CD4-positive, alpha-beta T cell treated with Interleukin-10 for 1 hour (primary cell): Measurements from ENCODE around the gene CDH4.

ENCODE experiments used
- DNase-seq: peaks from one replicate; pipeline ENCODE4 v3.0.0-alpha.2; 2020

The CDH4 gene

GRCh38 chr20:61596687-61597330, 344.7 kb downstream of the CDH4 start:
- no peak for DNase-seq

DNA sequence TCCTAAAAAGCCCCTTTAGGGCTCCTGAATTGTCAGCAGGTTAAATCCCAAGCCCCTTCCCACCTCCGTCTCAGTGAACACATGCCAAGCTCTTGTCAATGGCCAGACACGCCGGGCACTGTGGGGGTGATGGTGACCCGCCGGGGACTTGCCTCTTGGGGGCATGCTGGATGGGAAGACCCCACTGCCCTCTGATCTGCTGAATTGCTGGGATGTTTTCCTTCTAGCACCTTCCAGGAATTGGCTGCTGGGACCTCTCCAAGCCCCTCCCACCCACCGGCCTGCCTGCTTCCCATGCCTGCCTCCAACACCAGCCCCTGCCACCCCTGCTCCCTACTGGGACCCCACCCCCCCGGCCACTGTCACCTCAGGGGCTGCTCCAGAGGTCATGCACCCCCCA, 345.9 kb downstream of the CDH4 start:
- DNase-seq = no peak

DNA sequence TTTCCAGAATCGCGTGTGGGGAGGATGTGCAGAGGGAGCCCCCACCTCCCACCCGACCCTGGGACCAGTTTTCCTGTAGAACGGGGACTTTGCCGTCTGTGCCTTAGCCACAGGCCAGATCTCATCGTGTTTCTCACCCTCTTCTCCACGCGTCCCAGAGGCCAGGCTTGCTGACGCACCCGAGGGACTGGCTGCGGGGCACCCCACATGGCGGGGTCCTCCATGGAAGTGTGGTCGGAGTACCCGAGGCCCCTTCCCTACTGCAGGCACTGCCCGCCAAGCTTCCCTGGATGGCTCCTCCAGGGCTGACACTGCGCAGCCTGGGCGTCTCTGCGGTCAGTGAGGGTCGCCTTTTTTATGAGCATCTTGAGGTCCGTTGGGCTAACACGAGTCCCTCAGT, 346.5 kb downstream of the CDH4 start:
- no peak for DNase-seq

DNA sequence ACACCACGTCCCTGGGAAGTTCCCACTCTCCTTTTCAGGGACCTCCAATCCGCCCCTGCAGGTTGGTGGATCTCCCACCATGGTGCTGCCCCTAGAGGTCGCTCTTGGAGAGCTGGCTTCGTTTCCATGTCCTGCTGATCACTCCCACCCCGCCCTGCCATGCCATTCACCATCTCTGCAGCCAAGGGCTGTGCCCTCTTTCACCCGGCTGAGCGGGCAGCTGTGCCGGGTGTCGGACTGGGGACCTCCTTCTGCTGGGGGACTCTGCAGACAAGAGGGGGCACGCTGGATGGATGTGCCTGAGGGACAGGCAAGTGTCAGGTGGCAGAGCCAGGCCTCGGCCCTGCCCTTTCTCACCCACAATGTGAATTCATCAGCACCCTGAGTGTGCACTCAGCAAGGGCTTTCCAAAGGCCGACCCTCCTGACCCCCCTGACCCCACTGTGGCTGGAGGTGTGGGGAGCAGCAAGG, 347.0 kb downstream of the CDH4 start:
- no peak for DNase-seq

- no peak for DNase-seq
These were observed 347.5 kb downstream of the CDH4 start for GRCh38 chr20:61599541-61599992.

DNA sequence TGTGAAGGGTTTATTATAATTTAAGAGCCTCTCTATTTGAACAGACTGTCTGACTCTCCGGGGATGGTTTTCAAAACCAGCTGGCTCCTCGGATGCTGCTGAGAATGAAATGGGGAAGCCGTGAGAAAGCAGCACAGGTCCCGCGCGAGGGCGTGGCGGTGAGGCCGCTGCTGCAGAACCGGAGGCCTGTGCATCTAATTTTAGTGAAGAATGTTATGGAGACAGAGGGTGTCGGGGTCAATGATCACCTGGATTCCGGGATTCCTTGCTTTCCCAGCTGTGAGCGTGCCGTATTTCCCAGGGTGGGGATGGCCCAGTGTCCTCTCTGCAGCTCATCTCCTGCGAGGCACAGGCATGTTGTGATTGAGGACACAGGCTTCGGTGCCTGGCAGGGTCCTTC, 348.0 kb downstream of the CDH4 start:
- no peak for DNase-seq

DNA sequence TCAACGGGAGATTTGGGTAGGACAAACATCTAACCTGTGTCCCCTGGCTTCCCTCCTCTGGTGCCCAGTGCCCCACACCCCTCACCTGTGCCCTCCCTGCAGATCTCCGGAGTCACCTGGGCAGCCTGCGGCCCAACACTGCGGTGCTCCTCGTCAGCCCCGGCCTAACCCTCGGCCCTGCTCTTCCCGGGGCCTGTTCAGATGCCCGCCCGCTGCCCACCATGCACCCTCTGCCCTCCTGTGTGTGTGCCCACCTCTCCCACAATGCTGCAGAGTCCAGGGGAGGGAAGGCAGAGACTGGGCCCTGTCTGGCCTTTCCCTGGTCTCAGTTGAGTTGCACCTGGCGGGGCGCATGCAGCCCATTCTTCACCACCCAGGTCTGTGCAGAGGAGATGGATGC, 349.3 kb downstream of the CDH4 start:
- no peak for DNase-seq

DNA sequence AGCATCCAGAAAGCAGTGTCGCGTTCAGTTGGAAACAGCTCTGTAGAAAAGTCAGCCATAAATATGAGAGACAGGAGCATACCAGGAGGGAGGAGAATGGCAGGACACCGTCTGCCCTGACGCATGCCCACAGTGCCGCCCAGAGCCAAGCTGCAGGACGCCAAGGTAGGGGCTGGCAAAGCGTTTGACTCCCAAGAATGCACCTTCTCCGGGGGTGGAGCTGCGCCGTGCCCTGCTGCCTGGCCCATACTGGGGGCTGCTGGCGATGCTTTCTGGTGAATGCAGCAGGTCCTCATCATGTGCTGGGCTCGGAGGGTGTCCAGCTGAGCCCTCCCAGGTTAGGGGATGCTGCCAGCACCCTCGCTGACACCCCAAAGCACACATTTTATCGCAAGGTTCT, 349.8 kb downstream of the CDH4 start:
- DNase-seq = no peak

DNA sequence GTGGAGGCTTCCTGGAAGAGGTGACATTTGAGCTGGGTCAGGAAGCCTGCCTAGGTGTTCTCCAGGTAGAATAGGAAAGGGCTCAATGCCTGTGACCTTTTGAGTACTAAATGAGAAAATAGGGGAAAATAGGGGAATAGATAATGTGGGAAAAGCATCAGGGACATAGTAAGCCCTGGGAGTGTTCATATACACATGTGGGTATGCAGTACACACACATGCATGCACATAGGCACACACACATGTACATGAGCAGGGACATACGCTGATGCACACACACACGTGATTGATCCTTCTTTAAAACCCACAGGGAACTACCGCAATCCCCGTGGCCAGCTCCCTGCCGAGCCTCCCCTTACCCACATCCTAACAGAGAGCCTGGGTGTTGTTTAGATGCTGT, 351.7 kb downstream of the CDH4 start:
- DNase-seq = no peak

DNA sequence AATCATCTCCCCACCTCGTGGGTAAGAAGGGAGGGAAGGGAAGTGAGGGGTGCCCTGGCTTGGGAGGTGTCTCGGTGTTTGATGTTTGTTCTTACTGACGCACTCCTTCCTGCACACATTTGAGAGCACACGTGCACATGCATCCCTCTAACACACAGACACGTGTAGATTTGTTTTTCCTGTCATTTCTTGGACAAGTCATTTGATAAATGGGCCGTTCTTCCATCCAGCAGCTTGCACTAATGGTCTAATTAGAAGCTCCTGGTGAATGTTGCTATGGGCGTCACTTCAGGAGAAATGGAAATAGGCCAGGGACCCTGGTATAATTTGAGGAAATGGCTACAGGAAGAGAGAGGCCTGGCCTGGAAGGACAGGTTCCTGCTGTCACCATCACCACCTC, 352.5 kb downstream of the CDH4 start:
- no peak for DNase-seq

DNA sequence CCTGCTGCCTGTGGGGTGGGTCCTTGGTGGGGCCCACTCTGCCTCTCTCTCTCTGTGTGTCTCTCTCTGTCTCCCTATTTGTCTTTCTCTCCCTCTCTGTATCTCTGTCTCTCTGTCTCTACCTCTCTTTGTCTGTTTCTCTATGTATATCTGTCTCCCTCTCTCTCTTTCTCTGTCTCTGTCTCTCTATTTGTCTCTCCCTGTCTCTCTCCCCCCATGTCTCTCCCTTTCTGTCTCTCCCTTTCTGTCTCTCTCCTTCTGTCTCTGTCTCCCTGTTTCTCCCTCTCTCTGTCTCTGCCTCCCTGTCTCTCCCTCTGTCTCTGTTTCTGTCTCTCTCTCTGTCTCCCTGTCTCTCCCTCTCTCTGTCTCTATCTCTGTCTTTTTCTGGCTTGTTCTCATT, 353.2 kb downstream of the CDH4 start:
- DNase-seq = no peak

GRCh38 chr20:61605862-61606557, 353.9 kb downstream of the CDH4 start:
- no peak for DNase-seq

- DNase-seq = no peak
These were observed 356.4 kb downstream of the CDH4 start for GRCh38 chr20:61608275-61609085.

DNA sequence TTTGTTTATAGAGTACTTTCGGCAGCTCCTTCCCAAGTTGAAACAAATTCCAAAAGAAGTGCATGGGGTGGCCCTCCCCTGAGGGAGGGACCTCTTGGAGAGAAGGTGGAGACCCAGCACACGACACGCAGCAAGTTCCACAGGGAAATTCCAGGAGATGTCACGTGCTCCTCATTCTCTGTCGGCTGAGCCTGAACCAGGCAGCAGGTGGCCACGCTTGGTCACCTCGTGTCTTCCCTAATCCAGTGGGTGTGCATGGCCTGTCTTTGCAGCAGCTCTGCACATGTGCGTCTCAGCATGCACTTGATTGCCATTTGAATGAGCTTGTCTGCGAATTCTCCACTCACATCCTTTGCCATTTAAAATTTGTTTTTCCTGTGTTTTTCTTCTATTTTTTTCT, 357.4 kb downstream of the CDH4 start:
- no peak for DNase-seq

DNA sequence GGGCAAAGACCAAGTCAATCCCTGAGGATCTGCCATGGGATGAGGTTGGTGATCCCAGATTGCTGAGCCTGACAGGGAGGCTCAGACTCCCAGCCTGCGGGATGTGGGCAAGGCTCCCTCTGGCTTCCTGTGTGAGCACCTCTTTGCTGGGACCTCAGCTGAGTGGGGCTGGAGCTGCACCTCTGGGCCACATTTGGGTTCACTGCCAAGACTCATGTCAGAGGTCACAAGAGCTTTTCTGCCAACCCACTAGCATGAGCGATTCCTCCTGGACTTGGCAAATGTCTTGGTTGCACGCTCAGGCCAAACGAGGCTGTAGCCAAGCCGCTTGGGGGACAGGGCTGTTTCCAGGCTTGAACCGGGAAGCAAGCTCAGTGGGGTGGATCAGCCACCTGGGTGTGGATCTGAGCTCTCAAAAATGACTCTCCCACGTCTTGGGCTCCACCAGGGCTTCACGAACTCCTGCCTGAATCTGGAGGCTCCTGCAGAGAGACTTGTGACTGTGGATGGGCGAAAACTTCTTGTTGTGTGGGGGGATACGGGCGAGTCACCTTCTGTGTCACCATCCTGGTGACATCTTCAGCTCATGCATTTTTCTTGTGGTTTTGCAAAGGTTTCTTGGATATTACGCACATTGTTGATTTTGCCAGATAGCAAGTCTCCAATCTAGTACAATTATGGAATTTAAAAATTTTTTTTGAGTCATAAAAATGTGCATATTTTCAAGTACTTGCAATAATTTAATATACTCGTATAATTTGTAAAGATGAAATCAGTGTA, 359.5 kb downstream of the CDH4 start:
- no peak for DNase-seq

GRCh38 chr20:61613917-61614705, 362.1 kb downstream of the CDH4 start:
- no peak for DNase-seq

- no peak for DNase-seq
These were observed 362.6 kb downstream of the CDH4 start for GRCh38 chr20:61614706-61615100.

GRCh38 chr20:61615806-61616205, 363.7 kb downstream of the CDH4 start:
- no peak for DNase-seq

GRCh38 chr20:61619751-61620150, 367.7 kb downstream of the CDH4 start:
- no peak for DNase-seq

- no peak for DNase-seq
These were observed 368.1 kb downstream of the CDH4 start for GRCh38 chr20:61620174-61620573.

DNA sequence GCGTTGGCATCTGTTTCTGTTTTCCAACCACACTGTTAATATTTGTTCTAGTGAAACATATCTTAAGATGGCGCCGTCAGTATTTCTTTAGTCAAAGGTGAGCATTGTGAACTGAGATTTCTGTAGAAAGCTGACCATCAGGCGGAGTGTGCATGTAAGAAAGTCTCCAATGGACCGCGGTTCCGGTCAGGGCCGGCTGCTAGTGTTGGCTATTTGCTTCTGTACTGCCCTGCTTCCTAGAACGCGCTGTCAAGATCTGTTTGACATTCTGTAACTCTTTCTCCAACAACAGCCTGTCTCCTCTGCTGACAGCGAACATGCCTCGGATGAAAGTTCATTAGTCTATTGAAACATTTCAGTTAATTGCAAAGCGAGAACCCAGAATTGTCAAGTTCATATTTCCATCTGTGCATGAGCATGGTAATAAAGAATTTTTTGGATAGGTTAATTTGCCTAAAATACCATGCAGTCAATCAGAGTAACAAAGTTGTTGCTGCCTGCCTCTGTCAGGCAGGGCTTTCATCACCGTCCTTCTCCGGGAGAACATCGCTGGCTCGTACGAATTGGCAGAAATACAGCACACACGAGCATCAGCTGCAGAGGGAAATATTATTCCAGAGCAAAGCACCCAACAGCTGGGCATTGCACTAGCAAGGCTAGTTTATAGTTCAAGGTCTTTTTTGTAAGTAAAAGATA, 369.1 kb downstream of the CDH4 start:
- DNase-seq = no peak

DNA sequence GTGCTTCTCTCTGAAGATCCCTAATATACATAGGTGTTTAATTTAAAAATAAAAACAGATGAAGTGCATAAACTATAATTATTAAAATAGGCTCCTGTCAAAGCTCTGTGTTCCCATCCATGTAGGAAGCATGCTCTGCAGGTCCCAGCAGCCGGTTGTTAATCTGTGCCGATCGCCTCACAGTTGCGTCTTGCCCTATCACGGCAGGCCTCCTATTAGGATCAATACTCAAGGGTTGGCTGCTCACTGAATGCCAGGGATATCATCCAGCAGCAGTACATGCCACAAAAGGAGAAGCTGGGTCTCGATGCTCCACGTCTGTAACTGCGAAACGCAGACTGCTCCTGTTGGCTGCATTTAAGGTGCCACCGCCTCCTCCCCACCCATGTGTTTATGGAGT, 369.8 kb downstream of the CDH4 start:
- DNase-seq = no peak
